ENCODE results near the gene MYO16.
A peak's percentile ranks its signal among the peaks of the same experiment; 100 is the strongest.

DNA sequence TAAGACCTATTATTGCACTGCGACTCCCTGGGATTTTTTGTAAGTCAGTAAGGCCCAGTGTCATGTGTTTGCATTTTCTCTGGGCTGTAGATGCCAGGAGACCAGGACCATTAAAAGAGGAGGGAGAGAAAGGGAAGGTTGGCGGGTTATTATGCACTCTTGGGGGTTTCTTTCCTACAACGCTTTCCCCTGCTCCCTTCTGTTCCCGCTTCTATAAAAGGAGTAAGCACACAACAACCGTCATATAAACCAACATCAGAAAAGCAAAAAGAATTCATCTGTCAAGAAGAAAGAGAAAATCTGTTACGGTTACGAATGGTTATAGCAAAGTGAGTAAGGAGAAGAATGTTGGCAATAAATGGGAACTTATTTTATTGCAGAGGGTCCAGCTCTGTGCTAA lies 615.2 kb downstream of the MYO16 start:
- TF ChIP-seq, protein P1, sequence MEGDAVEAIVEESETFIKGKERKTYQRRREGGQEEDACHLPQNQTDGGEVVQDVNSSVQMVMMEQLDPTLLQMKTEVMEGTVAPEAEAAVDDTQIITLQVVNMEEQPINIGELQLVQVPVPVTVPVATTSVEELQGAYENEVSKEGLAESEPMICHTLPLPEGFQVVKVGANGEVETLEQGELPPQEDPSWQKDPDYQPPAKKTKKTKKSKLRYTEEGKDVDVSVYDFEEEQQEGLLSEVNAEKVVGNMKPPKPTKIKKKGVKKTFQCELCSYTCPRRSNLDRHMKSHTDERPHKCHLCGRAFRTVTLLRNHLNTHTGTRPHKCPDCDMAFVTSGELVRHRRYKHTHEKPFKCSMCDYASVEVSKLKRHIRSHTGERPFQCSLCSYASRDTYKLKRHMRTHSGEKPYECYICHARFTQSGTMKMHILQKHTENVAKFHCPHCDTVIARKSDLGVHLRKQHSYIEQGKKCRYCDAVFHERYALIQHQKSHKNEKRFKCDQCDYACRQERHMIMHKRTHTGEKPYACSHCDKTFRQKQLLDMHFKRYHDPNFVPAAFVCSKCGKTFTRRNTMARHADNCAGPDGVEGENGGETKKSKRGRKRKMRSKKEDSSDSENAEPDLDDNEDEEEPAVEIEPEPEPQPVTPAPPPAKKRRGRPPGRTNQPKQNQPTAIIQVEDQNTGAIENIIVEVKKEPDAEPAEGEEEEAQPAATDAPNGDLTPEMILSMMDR (IDR thresholded peaks at IDR 0.05; ENCODE audit: poor library complexity, severe bottlenecking) = no peak
- TF ChIP-seq EZH2 (IDR thresholded peaks at IDR 0.05; ENCODE audit: borderline replicate concordance, insufficient read depth, low read length, poor library complexity, severe bottlenecking) = no peak
- TF ChIP-seq, protein P2, sequence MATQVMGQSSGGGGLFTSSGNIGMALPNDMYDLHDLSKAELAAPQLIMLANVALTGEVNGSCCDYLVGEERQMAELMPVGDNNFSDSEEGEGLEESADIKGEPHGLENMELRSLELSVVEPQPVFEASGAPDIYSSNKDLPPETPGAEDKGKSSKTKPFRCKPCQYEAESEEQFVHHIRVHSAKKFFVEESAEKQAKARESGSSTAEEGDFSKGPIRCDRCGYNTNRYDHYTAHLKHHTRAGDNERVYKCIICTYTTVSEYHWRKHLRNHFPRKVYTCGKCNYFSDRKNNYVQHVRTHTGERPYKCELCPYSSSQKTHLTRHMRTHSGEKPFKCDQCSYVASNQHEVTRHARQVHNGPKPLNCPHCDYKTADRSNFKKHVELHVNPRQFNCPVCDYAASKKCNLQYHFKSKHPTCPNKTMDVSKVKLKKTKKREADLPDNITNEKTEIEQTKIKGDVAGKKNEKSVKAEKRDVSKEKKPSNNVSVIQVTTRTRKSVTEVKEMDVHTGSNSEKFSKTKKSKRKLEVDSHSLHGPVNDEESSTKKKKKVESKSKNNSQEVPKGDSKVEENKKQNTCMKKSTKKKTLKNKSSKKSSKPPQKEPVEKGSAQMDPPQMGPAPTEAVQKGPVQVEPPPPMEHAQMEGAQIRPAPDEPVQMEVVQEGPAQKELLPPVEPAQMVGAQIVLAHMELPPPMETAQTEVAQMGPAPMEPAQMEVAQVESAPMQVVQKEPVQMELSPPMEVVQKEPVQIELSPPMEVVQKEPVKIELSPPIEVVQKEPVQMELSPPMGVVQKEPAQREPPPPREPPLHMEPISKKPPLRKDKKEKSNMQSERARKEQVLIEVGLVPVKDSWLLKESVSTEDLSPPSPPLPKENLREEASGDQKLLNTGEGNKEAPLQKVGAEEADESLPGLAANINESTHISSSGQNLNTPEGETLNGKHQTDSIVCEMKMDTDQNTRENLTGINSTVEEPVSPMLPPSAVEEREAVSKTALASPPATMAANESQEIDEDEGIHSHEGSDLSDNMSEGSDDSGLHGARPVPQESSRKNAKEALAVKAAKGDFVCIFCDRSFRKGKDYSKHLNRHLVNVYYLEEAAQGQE (IDR thresholded peaks at IDR 0.05; ENCODE audit: borderline replicate concordance) = peak; percentile 32
- no peak for TF ChIP-seq RAD21 (conservative IDR thresholded peaks at IDR 0.05)
- no peak for TF ChIP-seq EP300 (conservative IDR thresholded peaks at IDR 0.05; ENCODE audit: poor library complexity, severe bottlenecking)

Measured in neural cell (in vitro differentiated cells).